Ammon's horn (tissue), 1 donor: ENCODE data around the gene THRAP3.
A peak's percentile ranks its signal among the peaks of the same experiment; 100 is the strongest.
"Not testable (repeated sequence)": the region's sequence is repeated elsewhere in the genome, so short reads cannot be mapped to it uniquely, and the experiment has no call there.

Source experiments
- DNase-seq: peaks from one replicate; pipeline ENCODE4 v3.0.0-alpha.2; 2016; ENCODE audit warnings: low spot score

THRAP3 gene

DNA sequence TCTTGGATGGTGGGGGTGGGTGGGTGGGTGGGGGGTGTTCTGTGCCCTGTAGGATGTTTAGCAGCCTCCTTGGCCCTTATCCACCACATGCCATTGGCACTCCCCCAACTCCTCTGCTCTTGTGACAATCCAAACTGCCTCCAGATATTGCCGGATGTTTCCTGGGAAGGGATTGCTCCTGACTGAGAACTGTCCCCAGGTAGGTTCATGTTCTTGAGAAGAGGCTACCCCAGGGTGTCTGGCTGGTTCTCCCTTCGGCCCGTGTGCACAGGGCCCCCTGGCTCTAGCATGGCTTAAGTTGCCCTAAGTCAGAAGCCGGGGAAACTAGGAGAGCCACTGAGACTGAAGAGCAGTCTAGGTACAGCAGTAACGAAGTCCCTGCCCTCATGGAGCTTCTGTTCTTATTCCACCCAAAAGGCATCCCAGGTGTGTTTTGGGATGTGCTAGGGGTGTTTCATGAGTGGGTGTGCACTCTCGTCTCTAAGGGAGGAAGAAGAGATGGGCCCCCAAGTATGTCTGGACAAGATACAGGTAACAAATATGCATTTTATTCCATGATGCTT is 19.8 kb upstream of the THRAP3 start:
- DNase-seq, result no peak

DNA sequence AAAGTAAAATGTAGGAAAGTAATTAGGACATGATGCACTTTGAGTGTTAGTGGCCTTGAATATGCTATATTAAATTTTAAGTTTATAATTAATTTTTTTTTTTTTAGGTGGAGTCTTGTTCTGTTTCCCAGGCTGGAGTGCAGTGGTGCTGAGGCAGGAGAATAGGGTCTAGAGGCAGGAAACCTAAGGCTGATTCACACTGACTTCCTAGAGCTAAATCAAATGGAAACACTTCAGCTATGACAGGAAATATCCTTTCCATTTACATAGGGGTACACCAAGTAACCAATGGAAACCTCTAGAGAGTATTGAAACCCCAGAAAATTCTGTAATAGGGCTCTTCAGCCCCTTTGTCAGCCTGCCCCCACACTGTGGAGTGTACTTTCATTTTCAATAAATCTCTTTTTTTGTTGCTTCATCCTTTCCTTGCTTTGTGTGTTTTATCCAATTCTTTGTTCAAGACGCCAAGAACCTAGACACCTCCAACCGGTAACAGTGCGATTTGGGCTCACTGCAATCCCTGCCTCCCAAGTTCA is 17.9 kb upstream of the THRAP3 start:
- DNase-seq, result no peak

DNA sequence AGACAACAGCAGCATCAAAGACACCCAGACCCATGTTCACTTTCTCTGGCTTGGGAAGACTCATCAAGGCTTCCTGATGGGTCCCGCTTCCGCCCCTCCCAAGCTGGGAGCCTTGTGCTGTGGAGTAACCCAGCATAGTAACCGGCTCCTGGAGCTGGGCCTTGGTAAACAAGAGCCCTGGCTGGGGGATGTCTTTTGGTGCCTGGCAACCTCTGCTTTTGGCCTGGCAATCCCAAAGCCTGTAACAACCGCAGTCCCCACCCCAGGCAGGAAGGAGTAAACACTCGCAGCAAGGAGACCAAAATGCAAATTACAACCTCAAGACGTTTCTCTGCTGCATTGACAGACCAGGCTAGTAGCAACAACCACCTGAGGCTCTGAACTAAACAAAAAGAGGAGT is 16.9 kb upstream of the THRAP3 start:
- DNase-seq, result peak; percentile 65

DNA sequence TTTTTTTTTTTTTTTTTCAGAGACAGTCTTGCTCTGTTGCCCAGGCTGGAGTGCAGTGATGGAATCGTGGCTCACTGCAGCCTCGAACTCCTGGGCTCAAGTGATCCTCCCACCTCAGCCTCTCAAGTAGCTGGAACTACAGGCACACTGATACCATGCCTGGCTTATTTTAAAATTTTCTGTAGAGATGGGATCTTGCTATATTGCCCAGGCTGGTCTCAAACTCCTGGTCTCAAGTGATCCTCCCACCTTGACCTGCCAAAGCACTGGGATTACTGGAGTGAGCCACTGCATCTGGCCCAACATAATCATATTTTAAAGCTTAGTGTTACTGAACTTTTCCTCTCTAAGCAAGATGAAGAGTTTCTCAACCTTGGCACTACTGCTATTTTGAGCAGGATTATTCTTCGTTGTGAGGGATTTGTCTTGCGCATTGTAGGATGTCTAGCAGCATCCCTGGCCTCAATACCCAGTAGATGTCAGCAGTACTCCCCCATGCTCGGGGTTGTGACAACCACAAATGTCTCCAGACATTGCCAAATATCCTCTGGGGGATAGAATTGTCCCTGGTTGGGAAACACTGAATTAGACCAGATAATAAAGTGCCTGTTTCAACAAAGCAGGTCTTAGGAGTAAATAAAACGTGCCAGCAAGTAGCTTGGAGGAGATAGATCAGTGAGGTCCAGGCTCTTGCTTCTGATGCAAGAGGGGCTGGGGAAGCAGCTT is 15.1 kb upstream of the THRAP3 start:
- no peak for DNase-seq

DNA sequence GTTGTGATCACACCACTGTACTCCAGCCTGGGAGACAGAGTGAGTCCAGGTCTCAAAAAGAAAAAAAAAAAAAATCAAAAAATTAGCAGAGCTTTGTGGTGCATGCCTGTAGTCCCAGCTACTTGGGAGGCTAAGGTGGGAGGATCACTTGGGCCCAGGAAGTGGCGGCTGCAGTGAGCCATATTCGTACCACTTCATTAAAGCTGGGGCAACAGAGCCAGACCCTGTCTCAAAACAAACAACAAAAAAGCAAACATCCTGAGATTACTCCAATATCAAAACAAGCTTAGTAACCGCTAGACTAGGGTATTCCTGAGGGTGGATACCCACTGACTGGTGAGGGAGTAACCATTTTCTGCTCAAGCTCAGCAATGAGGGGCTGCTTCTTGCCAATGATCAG is 12.9 kb upstream of the THRAP3 start:
- DNase-seq, result no peak

DNA sequence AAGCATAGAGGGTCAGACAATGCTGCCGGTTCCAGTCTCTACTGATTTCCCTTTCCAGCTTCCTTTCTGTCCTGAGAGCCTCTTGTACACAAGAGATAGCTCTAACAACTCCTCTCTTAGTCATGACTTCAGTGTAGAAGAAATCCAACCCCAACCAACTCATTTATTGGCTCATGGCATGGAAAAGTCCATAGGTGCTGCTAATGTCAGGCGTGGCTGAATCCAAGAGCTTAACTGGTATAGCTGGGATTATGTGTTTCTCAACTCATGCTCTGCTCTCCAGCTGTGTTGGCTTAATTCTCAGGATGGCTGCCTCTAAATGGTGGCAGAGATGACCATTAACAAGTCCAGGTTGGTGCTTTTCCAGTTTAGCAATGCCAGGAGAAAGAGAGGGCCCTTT is 12.4 kb upstream of the THRAP3 start:
- DNase-seq, result no peak

DNA sequence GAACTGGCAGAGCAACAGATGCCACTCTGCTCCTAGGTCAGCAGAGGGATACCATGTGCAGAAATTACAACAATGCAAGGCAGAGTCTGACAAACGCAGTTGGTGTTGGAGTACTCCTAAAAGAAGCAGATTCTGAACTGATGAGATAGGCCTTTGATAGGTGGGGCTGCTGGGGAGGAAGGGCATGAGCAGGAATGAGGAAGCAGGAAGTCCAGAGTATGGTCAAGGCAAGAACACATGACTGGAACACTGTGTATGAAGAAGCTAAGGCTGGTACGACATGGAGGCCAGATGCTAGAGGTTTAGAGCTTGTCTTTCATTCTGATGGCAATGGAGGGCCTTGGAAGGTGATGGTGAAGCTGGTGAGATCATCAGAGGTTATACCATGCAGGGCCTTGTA is 11.5 kb upstream of the THRAP3 start:
- DNase-seq, result no peak

DNA sequence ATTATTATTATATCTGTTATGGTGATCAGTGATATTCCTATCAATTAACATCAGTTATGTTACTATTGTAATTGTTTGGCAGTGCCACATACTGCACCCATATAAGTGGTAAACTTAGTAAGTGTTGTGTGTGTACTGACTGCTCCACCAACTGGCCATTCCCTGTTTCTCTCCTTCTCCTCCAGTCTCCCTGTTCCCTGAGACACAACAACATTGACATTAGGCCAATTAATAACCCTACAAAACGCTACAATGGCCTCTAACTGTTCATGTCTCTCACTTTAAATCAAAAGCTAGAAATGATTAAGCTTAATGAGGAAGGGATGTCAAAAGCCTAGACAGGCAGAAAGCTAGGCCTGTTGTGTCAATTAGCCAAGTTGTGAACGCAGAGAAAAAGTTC is 6.6 kb upstream of the THRAP3 start:
- peak; percentile 86 for DNase-seq

DNA sequence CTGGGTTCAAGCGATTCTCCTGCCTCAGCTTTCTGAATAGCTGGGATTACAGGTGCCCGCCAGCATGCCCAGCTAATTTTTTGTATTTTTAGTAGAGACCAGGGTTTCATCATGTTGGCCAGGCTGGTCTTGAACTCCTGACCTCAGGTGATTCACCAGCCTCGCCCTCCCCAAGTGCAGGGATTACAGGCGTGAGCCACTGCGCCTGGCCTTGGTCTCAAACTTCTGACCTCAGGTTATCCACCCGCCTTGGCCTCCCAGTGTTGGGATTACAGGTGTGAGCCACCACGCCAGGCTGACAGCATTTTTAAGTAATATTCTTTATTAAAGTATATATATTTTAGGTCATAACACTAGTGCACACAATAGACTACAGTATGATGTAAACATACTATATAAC is 2.3 kb upstream of the THRAP3 start:
- not testable (repeated sequence) for DNase-seq

DNA sequence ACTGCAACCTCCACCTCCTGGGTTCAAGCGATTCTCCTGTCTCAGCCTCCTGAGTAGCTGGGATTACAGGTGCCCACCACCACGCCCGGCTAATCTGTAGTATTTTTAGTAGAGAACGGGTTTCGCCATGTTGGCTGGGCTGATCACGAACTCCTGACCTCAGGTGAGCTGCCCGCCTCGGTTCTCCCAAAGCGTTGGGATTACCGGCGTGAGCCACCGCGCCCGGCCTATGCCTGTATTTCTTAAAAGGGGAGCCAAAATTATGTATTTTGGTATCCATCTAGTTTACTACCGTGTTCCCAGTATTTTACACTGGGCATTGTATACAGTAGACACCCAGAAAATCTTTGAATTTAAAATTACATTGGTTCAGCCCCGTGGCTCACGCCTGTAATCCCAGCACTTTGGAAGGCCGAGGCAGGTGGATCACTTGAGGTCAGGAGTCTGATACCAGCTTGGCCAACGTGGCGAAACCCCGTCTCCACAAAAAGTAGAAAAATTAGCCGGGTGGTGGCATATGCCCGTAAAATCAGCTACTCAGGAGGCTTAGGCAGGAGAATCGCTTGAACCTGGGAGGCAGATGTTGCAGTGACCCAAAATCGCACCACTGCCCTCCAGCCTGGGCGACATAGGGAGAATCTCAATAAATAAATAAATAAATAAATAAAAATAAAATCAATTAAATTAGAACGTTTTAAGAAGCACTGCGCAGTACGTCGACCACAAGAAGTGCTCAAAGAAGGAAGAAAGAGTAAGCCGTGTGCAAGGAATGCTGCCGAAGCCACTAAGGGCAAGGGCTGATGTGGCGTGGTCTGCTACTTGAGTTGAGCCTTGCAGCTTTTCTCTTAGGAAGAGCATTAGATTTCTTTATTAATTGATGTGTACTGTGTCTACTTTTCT is 1.5 kb upstream of the THRAP3 start:
- DNase-seq, result no peak

DNA sequence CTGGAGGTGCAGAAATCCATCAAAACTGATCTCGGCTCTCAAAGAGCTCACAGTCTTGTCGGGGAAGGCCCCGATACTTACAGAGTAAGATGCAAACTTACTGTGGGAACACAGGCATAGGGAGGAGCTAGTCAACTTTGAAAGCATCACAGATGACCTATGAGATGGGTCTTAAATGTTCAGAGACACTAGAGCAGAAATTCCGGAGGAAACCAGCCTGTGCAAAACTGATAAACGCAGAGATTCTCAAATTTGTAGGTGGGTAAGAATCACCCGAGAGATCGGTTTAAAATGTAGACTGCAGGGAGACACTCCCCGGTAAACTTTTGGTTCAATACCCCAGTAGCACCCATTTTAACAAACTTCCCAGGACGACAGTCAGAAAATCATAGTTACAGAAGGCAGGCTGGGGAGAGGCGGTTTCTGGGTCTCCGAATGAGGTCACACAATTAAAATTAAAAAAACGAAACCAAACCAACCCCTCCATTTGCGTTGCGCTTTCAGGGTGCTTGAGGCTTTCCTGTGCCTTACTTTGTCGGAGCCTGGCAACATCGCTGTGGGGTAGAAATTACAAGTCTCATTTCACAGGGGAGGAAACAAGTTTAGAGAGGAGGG is 755 bp upstream of the THRAP3 start:
- peak; percentile 41 for DNase-seq

DNA sequence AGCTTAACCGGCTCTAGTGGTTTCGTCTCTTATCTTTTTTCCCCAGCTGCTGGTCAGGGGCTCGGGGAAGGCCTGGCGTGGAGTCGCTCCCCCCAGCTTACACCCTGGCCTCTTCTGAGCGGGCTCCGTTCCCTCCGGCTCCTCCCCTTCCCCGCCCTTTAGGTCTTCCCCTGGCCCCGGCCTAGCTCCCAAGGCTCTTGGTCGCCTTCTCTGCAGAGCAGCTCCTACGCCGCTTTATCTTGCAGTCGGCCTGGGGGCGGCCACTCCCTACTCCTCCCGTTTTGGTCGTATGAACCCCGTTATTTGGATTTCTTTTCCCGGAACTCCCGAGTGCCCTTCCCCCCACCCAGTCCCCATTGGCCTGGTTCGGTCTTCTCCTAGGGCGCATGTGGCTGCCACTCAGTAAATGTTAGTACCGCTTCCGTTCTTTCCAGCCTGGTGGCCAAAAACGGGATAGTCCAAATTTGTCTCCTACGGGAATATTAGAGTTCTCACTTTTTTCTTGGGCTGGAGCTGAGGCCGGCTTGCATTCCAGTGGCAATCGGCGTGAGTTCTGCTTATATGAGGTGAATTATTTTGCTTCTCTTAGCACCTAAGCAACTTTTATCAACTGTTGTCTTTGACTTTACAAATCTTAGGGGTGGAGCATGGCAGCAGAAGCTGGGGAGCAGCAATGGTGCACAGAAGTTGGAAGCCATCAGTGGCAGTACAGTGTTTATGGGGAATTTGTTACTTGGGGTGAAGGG is 467 bp downstream of the THRAP3 start:
- DNase-seq, result no peak

DNA sequence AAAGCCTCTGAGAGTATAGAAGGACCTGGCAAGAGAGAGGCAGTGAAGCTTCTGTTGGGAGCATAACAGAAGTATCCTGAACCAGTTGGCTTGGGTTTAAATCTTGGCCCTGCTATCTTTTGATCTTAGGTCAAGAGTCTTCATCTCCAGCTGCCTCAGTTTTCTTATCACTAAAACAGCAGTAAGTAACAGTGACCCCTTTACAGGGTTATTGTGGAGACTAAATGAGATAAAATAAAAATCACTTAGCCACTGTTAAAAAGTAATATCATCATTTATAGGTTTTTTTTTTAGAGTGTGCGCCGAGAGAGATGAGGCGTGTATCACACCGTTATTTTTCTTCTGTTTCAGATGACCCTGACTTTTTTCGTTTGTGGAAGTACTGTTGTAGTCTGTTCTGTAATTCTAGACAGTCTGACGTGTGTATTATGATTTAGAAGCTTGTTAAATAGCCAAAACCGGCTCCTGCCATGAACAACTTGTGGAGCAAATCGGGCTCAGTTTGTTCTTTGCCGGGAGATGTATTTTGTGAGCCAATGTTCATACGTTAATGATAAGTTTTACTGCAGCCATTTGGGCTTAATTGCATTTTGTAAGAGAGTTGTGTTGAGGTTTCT is 1.1 kb downstream of the THRAP3 start:
- no peak for DNase-seq

DNA sequence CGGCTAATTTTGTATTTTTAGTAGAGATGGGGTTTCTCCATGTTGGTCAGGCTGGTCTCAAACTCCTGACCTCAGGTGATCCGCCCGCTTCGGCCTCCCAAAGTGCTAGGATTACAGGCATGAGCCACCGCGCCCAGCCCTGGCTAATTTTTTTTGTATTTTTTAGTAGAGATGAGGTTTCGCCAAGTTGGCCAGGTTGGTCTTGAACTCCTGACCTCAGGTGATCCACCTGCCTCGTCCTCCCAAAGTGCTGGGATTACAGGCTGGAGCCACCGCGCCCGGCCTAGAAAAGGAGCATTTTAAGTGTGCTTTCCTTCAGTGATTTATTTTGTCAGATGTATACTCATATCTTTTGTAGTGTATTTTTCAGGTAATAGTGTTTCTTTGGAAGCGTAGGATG is 6.0 kb downstream of the THRAP3 start:
- DNase-seq, result not testable (repeated sequence)

DNA sequence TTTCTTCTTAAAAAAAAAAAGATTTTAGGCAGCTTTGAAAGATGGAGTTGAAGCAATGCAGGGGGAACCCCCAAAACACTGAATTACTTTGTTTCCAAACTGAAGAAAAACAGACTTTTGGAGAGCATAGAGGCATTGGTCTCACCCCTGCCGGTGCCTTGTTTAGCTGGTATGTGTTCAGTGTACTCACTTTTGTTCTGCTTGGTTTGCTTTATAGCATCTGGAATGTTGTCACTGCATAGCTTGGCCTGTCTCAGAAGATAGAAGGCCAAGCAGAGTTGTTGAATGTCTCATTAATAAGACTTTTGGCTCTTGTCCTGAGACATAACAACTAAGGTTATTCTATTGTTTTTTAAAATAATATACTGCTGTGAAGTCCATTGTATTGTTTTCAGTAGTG is 6.9 kb downstream of the THRAP3 start:
- DNase-seq, result no peak

DNA sequence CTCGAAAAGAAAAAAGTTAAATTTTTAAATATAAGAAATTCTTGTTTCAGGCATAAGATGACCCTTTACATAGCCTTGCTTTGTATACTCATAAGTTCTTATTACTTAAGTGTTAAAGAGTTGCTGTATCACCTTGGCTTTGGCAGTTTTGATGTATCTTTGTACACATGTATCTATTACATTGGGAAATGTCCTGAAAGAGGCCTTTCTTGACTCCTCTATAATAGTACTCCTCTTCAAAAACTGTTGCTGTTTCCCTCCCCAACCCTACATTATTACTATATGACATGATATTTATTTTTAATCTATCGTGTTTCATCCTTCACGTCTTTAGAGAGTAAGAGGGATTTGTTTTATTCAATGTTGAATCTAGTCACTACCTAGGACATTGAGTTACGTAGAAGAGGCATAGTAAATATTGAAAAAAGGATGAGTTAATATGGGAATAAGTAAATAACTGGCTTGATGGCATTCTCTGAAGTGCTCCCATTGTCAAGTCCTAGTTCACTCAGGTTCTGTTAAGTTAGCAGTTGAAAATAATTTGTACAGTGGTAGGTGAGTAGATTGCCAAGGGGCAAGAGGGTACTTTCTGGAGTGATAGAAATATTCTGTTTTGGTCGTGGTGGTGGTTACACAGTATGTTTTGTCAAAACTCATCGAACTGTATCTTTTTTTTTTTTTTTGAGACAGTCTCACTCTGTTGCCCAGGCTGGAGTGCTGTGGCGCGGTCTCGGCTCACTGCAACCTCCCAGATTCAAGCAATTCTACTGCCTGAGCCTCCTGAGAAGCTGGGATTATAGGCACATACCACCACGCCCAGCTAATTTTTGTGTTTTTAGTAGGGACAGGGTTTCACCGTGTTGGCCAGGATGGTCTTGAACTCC is 8.2 kb downstream of the THRAP3 start:
- DNase-seq, result no peak

DNA sequence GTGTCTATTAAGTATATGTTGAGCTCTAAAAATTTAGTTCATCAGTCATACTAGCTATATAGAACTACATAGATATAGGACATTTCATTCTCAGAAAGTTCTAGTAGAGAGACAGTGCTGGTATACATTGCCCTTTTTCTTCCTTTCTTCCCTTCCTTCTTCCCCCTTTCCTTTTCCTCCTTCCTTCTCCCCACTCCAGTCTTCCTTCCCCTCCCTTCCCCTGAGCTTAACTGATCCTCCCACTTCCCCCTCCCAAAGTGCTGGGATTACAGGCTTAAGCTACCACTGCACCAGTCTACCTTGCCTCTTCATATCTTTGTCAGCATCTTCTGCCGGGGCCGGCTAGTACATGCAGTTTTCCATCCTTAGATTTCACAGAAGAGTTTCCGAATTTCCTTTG is 12.1 kb downstream of the THRAP3 start:
- no peak for DNase-seq

DNA sequence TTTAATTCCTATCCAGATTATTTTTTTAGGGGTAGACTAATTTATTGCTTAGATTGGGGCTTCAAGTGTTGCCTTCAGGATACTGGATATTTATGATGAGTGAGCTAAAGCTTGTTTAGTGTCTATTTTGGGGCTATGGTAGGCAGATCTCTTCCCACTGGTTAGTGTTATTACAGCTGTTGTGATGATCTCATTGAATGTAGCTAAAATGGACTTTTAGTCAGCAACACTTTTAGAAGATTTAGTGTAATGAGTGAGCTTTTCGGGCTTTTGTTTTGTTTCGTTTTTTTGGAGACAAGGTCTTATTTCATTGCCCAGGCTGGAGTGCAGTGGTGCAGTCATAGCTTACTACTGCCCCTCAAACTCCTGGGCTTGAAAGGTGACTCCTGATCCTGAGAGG is 14.2 kb downstream of the THRAP3 start:
- no peak for DNase-seq

DNA sequence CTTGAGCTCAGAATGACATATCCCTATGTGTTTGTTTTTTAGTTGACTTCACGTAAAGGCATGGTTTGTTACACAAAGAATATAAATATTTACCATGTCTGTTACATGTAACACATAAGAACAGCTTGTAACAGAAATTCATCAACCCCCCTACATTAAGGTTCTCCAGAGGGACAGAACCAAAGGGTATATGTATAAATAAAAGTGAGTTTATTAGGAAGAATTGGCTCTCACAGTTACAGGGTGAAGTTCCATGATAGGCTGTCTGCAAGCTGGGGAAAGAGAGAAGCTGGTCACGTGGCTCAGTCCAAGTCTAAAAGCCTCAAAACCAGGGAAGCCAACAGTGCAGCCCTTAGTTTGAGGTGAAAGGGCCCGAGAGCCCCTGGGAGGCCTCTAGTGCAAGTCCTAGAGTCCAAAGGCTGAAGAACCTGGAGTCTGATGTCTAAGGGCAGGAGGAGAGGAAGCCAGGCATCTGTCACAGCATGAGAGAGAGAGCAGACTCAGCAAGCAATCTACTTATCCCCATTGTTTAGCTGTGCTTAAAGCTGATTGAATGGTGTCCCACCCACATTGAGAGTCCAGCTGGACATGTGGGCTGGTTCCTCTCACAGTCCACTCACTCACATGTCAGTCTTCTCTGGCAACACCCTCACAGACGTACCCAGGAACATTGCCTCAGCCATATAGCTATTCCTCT is 15.8 kb downstream of the THRAP3 start:
- peak; percentile 21 for DNase-seq

DNA sequence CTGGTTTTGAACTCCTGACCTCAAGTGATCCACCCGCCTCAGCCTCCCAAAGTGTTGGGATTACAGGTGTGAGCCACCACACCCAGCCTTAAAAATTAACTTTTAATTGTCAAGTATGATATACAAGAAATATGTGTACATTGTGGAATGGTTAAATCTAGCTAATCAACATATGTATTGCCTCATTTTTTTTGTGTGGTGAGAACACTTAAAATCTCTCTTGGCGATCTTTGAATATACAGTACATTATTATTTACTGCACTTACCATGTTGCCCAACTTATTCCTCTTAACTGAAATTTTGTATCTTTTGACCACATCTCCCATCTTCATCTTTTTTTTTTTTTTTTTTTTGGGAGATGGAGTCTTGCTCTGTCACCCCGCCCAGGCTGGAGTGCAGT is 23.3 kb downstream of the THRAP3 start:
- no peak for DNase-seq
